GM19463 (cell line): ENCODE measurements around the gene ELN.
A peak's percentile ranks its signal among the peaks of the same experiment; 100 is the strongest.
"Not testable (repeated sequence)": the region's sequence is repeated elsewhere in the genome, so short reads cannot be mapped to it uniquely, and the experiment has no call there.

Source experiments
- ATAC-seq: cut with Tn5 transposase; IDR thresholded peaks from one replicate; pipeline ENCODE4 v1.9.1; 2021; ENCODE audit warnings: mild to moderate bottlenecking, moderate library complexity; ENCODE audit not compliant: unreplicated experiment

Gene ELN

DNA sequence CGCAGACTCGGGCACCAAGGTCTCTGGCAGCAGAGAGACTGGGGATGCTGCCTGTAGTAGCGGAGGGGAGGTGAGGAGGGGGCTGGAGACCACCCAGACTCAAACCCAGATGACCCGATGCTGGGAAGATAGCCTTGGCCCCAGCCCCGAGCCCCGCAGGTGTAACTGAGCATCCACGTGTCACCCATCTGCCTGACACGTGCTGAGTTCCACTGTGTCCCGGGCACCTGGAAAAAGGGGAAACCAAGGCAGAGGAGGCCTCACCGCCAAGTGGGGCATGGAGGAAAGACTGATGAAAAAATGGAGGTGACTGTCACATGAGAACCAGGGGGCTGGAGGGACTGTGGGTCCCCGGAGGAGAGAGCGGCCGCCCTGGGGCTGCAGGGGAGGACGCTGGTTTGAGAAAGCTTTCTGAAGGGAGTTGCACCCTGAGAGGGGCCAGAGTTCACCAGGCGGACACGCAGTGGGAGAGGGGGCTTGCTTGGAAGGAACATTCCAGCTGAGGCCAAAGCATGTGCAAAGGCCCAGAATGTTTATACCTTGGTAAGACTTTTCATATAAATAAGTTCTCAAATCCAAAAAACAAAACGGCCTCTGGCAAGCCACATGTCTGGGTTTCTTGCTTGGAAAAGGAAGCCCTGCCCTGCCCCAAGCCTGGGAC lies 27.4 kb upstream of the ELN start:
- ATAC-seq: no peak

DNA sequence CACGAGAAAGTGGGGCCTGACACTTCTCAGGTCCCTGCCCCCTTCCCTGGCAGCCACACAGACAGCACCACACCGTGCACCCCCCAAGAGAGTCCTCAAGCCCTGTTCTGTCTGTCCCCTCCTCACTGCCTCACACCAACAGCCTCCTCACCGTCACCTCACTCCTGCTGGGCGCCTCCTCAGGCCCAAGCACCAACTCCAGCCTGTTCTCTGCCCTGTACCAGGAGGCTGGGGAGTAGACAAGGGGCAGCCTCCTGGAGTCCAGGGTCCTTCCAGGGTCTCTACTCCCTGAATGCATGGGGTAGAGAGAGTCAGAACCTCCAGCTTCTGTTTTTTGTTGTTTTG lies 26.9 kb upstream of the ELN start:
- no peak for ATAC-seq

DNA sequence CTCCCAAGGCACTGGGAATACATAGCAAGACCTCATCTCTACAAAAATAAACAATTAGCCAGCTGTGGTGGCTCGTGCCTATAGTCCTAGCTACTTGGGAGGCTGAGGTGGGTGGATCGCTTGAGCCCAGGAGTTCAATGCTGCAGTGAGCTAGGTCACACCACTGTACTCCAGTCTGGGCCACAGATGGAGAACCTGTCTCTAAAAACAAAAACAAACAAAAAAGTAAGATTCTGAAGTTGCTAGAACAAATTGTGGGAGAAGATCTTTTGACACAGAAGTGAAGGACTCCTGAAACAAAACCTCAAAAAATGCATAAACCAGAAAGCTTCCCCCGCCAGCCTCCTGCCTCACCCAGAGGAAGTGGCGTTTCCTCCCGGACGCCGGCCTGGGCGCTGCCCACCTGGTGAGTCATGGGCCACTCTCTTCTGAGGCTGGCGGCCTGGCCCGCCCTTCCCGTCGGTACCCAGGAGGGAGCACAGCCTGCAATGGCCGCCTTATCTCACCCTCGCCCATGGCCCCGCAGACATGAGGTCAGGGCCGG lies 25.4 kb upstream of the ELN start:
- no peak for ATAC-seq

DNA sequence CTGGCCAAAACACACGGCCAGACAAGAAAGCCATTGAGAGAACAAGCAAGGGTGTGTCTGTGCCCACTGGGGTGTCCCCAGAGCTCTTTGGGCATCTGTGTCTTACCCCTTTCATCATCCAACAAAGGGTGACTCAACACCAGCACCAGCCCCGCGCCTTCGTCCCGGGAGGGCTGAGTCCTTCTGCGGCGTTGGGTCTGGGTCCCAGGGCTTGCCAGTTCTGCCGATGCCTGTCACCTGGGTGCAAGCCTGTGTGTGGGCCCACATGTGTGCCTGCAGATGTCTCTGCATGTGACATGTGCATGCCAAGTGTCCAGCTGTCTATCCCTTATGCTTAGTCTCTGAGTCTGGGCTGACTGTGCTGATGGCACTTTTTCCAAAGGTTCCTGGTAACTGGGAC lies 24.4 kb upstream of the ELN start:
- ATAC-seq: no peak

DNA sequence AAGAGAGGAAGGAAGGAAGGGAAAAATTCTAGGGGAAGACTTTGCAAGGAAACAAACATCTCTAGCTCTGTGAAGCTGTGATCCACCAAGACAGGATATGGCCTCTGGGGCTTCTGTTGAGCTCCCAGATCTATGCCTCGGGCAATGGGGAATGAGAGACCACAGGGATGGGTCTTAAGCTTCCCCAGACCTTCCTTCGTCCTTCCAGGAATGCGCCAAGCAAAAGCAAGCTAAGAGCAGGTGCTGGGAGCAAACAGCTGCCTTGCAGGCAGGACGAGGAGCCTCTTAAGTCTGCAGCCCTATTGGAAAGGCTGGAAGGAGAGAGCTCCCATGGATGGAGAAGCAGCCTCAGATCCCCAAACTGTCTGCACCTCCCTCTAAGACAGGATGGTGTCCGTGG lies 21.9 kb upstream of the ELN start:
- no peak for ATAC-seq

DNA sequence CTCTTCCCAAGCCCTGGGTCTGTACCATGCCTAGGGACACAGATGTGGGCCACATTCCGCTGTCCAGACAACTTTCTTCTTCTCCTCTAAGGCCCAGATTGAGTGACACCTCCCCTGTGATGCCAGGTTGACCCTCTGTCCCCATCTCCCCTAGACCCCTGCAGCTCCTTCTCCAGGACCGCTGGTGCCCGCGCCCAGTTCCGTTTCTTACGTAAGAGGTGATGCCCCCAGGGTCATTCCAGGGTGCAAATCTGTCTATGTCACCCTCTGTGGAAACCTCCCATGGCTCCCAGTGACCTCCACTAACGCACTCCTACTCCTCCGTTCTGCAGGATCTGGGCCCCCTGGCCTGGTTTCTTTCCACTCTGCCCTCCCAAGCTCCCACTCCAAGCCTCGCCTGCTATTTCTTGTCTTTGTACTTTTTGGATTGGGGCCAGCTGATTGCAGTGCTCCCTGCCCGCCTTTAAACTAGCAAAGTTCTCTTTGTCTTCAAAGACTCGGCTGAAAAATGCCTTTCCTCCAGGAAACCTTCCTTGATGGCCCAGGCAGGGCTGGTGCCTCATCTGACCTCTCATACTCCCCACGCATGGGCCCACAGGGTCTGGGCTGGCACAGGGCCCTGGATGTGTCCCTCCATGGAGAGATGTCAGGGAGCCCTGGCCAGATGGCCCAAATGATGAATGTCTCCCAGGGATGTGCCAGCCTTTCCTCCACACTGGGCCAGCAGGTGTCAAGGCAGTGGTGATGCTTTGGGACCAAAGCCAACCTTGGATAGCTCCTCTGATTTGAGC lies 21.3 kb upstream of the ELN start:
- no peak for ATAC-seq

DNA sequence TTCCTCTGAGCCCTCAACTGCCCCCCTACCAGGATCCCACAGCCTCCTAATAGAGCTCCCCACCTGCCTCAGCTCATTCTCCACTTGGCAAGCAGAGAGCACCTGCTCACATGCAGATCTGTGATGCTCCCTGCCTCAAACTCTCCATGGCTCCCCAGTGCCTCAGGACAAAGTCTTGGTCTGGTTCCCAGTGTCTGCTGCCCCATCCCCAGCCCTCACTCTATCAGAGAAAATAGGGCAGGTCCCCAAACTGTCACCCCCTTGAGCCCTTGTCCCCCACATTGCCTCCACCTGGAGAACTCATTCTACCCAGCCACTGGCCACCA lies 20.8 kb upstream of the ELN start:
- no peak for ATAC-seq

- ATAC-seq: no peak
These were observed 19.3 kb upstream of the ELN start for GRCh38 chr7:74008687-74009086.

- no peak for ATAC-seq
These were observed 18.3 kb upstream of the ELN start for GRCh38 chr7:74009719-74010118.

GRCh38 chr7:74010407-74010806 lies 17.6 kb upstream of the ELN start:
- no peak for ATAC-seq

DNA sequence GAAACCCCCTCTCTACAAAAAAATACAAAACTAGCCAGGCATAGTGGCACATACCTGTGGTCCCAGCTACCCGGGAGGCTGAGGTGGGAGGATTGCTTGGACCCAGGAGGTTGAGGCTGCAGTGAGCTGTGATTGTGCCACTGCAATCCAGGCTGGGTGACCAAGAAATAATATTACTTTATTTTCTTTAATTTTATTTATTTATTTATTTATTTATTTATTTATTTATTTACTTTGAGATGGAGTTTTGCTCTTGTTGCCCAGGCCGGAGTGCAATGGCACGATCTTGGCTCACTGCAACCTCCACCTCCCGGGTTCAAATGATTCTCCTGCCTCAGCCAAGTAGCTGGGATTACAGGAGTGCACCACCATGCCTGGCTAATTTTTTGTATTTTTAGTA lies 16.6 kb upstream of the ELN start:
- not testable (repeated sequence) for ATAC-seq

- peak; percentile 93 for ATAC-seq
These were observed 15.1 kb upstream of the ELN start for GRCh38 chr7:74012842-74013249.

DNA sequence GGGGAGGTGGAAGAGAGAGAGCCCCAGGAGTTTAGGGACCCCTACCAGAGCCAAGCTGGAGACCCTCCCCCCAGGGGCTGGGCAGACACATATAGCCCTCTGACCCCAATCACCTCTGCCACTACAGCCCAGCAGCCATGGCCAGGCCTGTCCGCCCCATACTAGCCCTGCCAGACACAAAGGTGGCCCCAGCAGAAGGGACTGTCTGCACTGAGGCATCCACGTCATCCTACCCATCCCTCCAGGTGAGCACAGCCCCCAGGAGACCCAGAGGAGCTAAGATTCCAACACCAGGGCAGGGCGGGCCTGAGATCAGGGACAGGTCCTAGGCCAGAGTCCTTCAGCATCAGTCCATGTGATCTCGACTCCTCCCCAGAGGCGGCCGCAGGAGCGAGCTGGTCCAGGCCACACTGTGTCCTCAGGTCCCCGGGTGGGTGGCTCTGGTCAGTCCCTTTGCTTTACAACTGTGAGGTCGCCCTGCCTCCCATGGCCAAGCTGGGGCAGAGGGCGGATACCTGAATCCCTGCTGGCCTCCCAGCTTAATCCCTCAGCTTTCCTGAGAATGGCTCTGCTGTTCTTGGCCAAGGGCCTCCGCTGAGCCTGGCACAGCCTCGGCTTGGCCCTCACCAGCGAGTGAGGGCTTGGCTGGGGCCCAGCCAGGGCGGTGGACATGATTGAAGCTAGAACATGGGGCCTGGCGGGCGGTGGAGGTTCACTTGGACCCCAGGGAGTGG lies 14.3 kb upstream of the ELN start:
- ATAC-seq: no peak

- no peak for ATAC-seq
These were observed 13.0 kb upstream of the ELN start for GRCh38 chr7:74014931-74015330.

DNA sequence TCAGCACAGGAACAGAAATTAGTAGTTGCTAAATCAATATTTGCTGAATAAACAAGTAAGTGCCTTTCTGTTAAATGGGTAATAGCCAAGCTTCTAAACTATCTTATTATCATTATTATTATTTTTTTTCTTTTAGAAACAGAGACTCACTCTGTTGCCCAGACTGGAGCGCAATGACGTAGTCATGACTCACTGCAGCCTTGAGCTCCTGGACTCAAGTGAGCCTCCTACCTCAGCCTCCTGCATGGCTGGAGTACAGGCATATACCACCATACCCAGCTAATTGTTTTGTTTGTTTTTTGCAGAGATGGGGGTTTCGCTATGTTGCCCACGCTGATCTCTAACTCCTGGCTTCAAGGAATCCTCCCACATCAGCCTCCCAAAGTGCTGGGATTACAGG lies 12.3 kb upstream of the ELN start:
- ATAC-seq: no peak

DNA sequence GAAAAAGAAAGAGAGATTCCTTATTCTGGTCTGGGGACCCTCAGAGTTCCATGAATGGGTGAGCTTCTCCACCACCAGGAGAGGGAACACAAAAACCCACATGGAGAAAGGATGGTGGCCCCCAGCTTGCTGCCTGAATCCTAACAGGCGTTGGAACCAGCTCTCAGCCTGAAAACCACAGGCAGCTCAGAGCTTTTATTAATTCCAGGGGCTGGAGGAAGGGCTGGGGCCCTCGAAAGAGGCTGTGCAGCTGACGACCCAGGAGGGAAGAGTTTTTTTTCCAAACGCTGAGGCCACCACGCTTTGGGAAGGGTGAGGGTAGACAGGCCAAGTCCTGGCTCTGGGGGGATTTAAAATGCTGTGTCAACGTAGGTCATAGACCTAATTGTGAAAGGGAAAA lies 10.8 kb upstream of the ELN start:
- no peak for ATAC-seq

- no peak for ATAC-seq
These were observed 9.6 kb upstream of the ELN start for GRCh38 chr7:74018246-74018895.

DNA sequence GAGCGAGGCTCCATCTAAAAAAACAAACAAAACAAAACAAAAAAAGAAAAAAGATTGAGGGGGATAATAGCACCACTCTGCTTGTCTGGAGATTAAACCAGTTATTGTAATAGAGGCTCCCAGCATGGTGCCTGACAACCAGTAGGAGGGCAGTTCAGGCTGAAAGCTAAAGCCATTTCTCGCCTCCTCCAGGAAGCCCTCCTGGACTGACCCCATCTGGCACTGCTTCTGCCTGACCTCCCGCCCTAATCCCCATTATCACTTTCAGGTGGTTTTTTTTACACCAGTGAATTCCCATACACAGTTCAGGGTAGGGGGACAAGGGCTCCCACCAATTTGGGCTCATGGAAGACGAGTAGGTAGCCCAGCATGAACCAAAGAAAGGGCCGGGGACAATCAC lies 8.8 kb upstream of the ELN start:
- no peak for ATAC-seq

DNA sequence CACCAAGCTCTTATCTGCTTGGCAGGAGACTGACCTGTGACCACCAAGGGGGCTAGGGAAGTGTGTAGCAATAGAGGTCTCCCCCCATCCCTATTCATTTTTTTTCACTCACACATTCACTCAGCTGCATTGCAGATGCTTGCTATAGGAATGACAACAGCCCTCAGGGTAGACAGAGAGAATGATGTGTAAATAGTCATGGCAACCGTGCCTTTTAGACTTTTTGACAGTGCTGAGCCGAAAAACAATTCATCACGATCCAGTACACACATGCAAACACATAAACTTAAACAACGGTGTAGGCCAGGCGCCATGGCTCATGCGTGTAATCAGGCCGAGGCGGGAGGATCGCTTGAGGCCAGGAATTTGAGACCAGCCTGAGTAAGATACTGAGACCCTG lies 7.6 kb upstream of the ELN start:
- ATAC-seq: no peak

DNA sequence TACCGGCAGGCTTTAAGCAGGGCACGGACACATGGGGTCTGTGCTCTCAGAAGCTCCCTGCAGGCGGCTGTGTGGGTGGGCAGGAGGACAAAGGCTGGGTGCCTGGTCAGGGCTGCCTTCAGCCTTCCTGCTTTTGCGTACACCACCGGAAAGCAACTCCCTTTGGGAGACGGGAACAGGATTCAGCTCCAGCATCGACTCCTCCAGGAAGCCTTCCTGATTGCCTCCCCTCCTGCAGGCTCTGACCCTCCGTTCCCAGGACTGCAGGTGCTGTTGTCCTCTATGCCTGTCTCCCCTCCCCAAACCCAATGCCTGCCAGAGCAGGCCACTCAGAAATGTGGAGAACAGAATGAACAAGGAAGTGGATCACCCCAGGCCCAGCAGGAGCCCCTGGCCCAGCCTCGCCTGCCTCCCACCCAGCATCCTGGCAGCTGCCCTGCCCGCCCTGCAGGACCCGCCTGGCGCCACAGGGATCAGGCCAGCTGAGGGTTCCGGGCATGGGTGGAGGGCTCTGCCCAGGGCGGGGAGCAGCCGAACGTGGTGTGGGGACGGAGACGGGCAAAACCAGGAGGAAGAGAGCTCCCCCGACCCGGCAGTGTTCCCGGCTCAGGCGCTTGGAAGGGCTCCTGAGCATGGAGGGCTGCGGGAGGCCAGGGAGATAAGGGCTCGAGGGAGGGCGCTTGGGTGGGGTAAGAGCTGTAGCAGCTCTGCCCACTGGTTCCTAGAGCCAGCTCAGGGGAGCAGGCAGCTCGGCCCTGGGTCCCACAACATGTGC lies 6.2 kb upstream of the ELN start:
- ATAC-seq: no peak

- ATAC-seq: no peak
These were observed 5.5 kb upstream of the ELN start for GRCh38 chr7:74022507-74022906.
